ENCODE measurements around the gene ATP5F1E. TPM values are rescaled to one million over a fixed set of nuclear protein-coding genes. Genes with fewer than 3 reads are reported as not detected.

ATP5F1E gene
- total RNA-seq, 4 donors from 2014 or later = 13.3 to 57.8 (median 32.4) TPM

DNA sequence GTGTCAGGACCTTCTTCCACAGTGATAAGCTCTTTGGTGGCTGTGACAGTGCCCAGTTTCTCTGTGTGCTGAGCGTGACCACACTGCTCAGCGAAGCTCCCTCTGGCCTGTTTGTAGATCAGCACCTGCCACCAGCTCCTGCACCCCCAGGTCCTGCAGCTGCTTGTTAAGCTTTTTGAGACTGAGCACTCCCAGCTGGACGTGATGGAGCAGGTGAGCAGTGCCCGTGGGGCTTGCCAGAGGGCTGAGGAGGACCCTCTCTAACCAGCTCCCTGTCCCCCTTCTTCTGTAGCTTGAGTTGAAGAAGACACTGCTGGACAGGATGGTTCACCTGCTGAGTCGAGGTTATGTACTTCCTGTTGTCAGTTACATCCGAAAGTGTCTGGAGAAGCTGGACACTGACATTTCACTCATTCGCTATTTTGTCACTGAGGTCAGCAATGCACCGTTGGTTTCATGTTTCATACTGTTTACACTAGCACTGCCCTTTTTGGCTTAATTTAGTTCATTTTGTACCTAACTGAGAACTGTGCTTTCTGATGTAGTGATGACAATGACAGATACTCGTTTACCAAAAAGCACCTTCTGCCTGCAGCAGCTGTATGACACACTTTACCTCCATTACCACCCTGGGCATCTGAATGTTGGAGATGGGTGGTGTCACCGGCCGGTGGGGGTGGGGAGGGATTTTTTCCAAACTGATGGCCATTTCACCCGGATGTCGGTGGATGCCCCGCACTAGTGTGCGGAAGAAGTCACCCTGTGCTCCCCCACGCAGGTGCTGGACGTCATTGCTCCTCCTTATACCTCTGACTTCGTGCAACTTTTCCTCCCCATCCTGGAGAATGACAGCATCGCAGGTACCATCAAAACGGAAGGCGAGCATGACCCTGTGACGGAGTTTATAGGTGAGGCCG, 38.5 kb downstream of the ATP5F1E start:
- Histone ChIP-seq H3K36me3 (peaks cover 76 to 79% of the 10 kb centered on the region in 2 donors), H3K4me1 (peaks cover 23 to 31% of the 10 kb centered on the region in 2 donors), H3K27me3 (no peaks in the 10 kb centered on the region), H3K9me3 (no peaks in the 10 kb centered on the region), H3K27ac (peak overlapping the region in 2 of 3 donors; percentile 34 to 64), H3K4me3 (replicated peaks in 1 of 3) (no peak overlapping the region)
- TF ChIP-seq, protein P1, sequence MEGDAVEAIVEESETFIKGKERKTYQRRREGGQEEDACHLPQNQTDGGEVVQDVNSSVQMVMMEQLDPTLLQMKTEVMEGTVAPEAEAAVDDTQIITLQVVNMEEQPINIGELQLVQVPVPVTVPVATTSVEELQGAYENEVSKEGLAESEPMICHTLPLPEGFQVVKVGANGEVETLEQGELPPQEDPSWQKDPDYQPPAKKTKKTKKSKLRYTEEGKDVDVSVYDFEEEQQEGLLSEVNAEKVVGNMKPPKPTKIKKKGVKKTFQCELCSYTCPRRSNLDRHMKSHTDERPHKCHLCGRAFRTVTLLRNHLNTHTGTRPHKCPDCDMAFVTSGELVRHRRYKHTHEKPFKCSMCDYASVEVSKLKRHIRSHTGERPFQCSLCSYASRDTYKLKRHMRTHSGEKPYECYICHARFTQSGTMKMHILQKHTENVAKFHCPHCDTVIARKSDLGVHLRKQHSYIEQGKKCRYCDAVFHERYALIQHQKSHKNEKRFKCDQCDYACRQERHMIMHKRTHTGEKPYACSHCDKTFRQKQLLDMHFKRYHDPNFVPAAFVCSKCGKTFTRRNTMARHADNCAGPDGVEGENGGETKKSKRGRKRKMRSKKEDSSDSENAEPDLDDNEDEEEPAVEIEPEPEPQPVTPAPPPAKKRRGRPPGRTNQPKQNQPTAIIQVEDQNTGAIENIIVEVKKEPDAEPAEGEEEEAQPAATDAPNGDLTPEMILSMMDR (IDR thresholded peaks at IDR 0.05) = no peak
- TF ChIP-seq POLR2A (IDR thresholded peaks at IDR 0.05) = no peak
- peak in 1 of 2 donors; percentile 22 for DNase-seq
- intact Hi-C loops (cut with DNase I) = no loop called here
- WGBS, 2 donors = 85 to 89% methylated on average over 23 of the region's 23 CpGs

- H3K27ac ChIP-seq = peak overlapping the region; percentile 30 to 64 (median 34)
- intact Hi-C loops (cut with DNase I) = no loop called here
- peak in 1 of 2 donors; percentile 27 for DNase-seq
- no peak overlapping the region for H3K4me3 ChIP-seq (replicated peaks in 1 of 3)
- no peaks in the 10 kb centered on the region for H3K27me3 ChIP-seq
- peaks cover 80 to 82% of the 10 kb centered on the region in 2 donors for H3K36me3 ChIP-seq
- 73 to 85% methylated on average over 3 of the region's 3 CpGs for WGBS, 2 donors
- no peaks in the 10 kb centered on the region for H3K9me3 ChIP-seq
- H3K4me1 ChIP-seq = peaks cover 30 to 38% of the 10 kb centered on the region in 2 donors
- TF ChIP-seq, protein P1 (IDR thresholded peaks at IDR 0.05) = no peak
- TF ChIP-seq POLR2A (IDR thresholded peaks at IDR 0.05) = no peak
Measured at GRCh38 chr20:58992911-58993310, 39.2 kb downstream of the ATP5F1E start.

DNA sequence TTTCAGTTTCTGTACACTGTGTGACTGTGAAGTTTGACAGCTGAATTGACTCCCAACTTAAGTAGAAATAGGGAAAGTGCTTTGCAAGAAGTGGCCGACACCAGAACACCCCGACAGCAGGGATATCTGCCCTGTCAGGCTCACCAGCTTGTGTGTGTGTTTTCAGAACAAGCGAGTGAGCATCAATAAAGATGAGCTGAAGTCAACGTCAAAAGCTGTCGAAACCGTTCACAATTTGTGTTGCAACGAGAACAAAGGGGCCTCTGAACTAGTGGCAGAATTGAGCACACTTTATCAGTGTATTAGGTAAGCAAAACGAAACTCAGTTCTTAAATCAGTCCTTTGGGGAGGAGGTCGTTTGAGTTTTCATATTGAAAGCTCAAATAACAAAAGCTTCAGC, 40.4 kb downstream of the ATP5F1E start:
- peaks cover 38 to 49% of the 10 kb centered on the region in 2 donors for H3K4me1 ChIP-seq
- intact Hi-C loops (cut with DNase I) = no loop called here
- H3K4me3 ChIP-seq (replicated peaks in 1 of 3) = no peak overlapping the region
- H3K27ac ChIP-seq = peak overlapping the region in 2 of 3 donors; percentile 26 to 87
- DNase-seq = no peak
- WGBS, 2 donors = 91 to 92% methylated on average over 9 of the region's 9 CpGs
- peaks cover 78 to 82% of the 10 kb centered on the region in 2 donors for H3K36me3 ChIP-seq
- TF ChIP-seq POLR2A (IDR thresholded peaks at IDR 0.05) = no peak
- TF ChIP-seq, protein P1 (IDR thresholded peaks at IDR 0.05) = no peak
- H3K9me3 ChIP-seq = no peaks in the 10 kb centered on the region
- H3K27me3 ChIP-seq = no peaks in the 10 kb centered on the region

- DNase-seq = no peak
- Histone ChIP-seq H3K27me3 (no peaks in the 10 kb centered on the region), H3K4me3 (replicated peaks in 1 of 3) (no peak overlapping the region), H3K4me1 (peaks cover 40 to 48% of the 10 kb centered on the region in 2 donors), H3K36me3 (peaks cover 73 to 77% of the 10 kb centered on the region in 2 donors), H3K27ac (peak overlapping the region; percentile 45 to 87 (median 46)), H3K9me3 (no peaks in the 10 kb centered on the region)
- TF ChIP-seq POLR2A (IDR thresholded peaks at IDR 0.05) = no peak
- TF ChIP-seq, protein P1 (IDR thresholded peaks at IDR 0.05) = no peak
- 94% methylated on average over 13 to 14 of the region's 14 CpGs for WGBS, 2 donors
- intact Hi-C loops (cut with DNase I) = no loop called here
Measured at GRCh38 chr20:58990651-58991445, 41.3 kb downstream of the ATP5F1E start.
